ENCODE results near the gene KDELR1. TPM values are rescaled to one million over a fixed set of nuclear protein-coding genes. Genes with fewer than 3 reads are reported as not detected.
A peak's percentile ranks its signal among the peaks of the same experiment; 100 is the strongest.

Gene KDELR1
- total and polyA plus RNA-seq, 7 donors, result 37.0 to 71.0 (median 56.5) TPM

- no peaks in the 10 kb centered on the region for H3K36me3 ChIP-seq (ENCODE audit: insufficient read depth in 1 of 2, low read depth in 1 of 2)
- H3K27ac ChIP-seq, result no peak overlapping the region
- H3K4me1 ChIP-seq, result no peaks in the 10 kb centered on the region
- H3K9me3 ChIP-seq, result no peaks in the 10 kb centered on the region
- 60 to 66% (median 65%) methylated on average over 7 of the region's 7 CpGs for WGBS, 3 donors
- intact Hi-C loops (cut with DNase I), result no loop called here
- ATAC-seq (no peak), DNase-seq (no peak)
- peaks cover 0 to 13% (median 4%) of the 10 kb centered on the region in 3 donors for H3K27me3 ChIP-seq (ENCODE audit: insufficient read depth in 3 of 3, low read length in 2 of 3)
- H3K4me3 ChIP-seq, result no peak overlapping the region
- TF ChIP-seq CTCF (IDR thresholded peaks at IDR 0.05), result no peak
These were observed 26.1 kb upstream of the KDELR1 start for GRCh38 chr19:48417421-48417820.

GRCh38 chr19:48415806-48416221 is 24.5 kb upstream of the KDELR1 start:
- 23 to 27% (median 26%) methylated on average over 29 to 30 of the region's 30 CpGs for WGBS, 3 donors
- DNase-seq, result no peak
- H3K4me1 ChIP-seq, result no peaks in the 10 kb centered on the region
- H3K27ac ChIP-seq, result no peak overlapping the region
- no peaks in the 10 kb centered on the region for H3K36me3 ChIP-seq (ENCODE audit: insufficient read depth in 1 of 2, low read depth in 1 of 2)
- no peak overlapping the region for H3K4me3 ChIP-seq
- peaks cover 0 to 17% (median 4%) of the 10 kb centered on the region in 3 donors for H3K27me3 ChIP-seq (ENCODE audit: insufficient read depth in 3 of 3, low read length in 2 of 3)
- no peaks in the 10 kb centered on the region for H3K9me3 ChIP-seq
- peak in 1 of 4 donors; percentile 6 for ATAC-seq
- intact Hi-C loops (cut with DNase I), result no loop called here
- no peak for TF ChIP-seq CTCF (IDR thresholded peaks at IDR 0.05)

GRCh38 chr19:48415395-48415794 is 24.0 kb upstream of the KDELR1 start:
- H3K36me3 ChIP-seq (ENCODE audit: insufficient read depth in 1 of 2, low read depth in 1 of 2), result no peaks in the 10 kb centered on the region
- WGBS, 3 donors, result 9 to 10% (median 9%) methylated on average over 10 to 14 of the region's 14 CpGs
- peak; percentile 78 to 86 for DNase-seq
- peaks cover 0 to 18% (median 4%) of the 10 kb centered on the region in 3 donors for H3K27me3 ChIP-seq (ENCODE audit: insufficient read depth in 3 of 3, low read length in 2 of 3)
- no peak for TF ChIP-seq CTCF (IDR thresholded peaks at IDR 0.05)
- peak overlapping the region; percentile 39 for H3K4me3 ChIP-seq
- no peaks in the 10 kb centered on the region for H3K9me3 ChIP-seq
- no peaks in the 10 kb centered on the region for H3K4me1 ChIP-seq
- intact Hi-C loops (cut with DNase I), result no loop called here
- no peak overlapping the region for H3K27ac ChIP-seq
- ATAC-seq, result peak; percentile 83 to 93 (median 87)

GRCh38 chr19:48413879-48414587 is 22.7 kb upstream of the KDELR1 start:
- no peak for ATAC-seq
- no peaks in the 10 kb centered on the region for H3K36me3 ChIP-seq (ENCODE audit: insufficient read depth in 1 of 2, low read depth in 1 of 2)
- intact Hi-C loops (cut with DNase I), result no loop called here
- no peak for DNase-seq
- no peaks in the 10 kb centered on the region for H3K9me3 ChIP-seq
- no peak overlapping the region for H3K27ac ChIP-seq
- no peak for TF ChIP-seq CTCF (IDR thresholded peaks at IDR 0.05)
- WGBS, 3 donors, result 24 to 33% (median 26%) methylated on average over 22 to 24 of the region's 24 CpGs
- H3K4me3 ChIP-seq, result no peak overlapping the region
- peaks cover 0 to 18% (median 4%) of the 10 kb centered on the region in 3 donors for H3K27me3 ChIP-seq (ENCODE audit: insufficient read depth in 3 of 3, low read length in 2 of 3)
- no peaks in the 10 kb centered on the region for H3K4me1 ChIP-seq

All from psoas muscle (tissue), 8 donors.